ENCODE data around the gene FAM107B. TPM values are rescaled to one million over a fixed set of nuclear protein-coding genes. Genes with fewer than 3 reads are reported as not detected.

The FAM107B gene
- polyA plus RNA-seq, 3 donors = 80.1 to 108 (median 96.5) TPM

DNA sequence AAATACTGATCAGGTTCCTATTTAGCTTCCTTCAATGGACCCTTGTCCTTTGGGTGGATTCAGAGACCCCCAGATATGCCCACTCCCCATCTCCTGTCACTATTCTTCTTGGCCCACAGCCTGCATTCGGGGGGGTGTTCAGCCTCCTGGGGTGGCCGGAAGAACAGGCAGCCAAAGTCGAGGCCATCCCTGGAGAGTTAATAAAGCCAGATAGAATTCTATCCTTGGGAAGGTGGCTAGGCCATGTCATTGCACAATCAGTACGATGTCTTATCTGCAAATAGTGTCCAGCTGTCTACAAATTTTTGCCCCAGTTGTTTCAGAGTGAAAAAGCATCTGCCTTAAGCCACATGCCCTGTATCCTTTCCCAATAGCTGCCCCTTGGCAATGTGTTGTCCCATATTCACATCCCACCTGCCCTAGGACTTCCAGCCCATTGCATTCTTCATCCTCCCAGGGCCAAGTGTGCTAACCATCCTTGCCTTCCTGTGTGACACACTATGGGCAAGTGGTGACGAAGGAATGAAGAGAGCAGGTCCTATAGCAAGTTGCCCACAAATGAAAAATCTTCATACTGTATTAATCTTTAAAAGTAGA lies 9.9 kb upstream of the FAM107B start:
- DNase-seq = no peak

DNA sequence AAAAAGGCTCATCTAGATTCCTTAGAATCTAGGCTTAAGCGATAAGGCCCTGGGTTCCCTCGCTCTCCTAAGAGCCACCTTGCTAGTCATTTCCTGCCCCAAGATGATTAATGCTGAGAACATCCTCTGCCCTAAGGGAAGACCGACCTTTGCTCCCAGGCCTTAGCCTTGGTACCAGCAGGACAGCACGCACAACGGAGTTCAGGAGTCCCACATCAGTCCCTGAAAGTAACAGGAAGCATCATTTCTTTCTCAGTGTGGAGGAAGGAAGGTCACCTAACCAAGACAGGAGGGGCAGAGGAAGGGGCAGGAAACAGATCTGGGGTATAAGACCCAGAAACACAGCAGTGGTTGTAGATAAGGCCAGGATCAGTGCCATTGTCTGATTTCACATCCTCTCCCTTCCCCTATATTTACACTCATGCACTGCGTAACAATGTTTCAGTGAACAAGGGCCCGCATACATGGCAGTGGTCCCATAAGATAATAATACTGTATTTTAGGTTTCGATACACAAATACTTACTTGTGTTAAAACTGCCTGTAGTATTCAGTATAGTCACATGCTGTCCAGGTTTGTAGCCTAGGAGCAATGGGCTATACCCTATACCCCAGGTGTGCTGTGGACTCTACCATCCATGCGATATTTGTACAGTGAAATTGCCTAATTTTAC lies 8.1 kb upstream of the FAM107B start:
- peak; percentile 7 for DNase-seq

DNA sequence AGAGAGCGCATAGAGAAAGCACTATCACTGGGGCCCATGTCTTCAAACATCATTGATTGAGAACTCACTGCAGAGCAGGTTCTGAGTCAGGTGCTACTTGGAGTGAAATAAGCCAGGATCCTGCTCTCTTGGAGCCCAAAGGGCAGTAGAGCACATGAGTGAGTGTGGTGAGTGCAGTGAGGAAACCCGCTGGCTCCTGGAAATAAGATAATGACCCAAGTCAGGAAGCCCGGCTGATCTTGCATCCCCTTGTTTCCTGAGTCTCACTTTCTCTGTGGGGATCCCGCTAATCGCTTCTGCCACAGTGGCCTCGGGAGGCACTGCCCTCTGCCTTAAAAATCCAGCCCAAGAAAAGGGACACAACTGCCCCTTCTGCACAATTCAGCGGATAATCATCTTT lies 7.1 kb upstream of the FAM107B start:
- DNase-seq = no peak

DNA sequence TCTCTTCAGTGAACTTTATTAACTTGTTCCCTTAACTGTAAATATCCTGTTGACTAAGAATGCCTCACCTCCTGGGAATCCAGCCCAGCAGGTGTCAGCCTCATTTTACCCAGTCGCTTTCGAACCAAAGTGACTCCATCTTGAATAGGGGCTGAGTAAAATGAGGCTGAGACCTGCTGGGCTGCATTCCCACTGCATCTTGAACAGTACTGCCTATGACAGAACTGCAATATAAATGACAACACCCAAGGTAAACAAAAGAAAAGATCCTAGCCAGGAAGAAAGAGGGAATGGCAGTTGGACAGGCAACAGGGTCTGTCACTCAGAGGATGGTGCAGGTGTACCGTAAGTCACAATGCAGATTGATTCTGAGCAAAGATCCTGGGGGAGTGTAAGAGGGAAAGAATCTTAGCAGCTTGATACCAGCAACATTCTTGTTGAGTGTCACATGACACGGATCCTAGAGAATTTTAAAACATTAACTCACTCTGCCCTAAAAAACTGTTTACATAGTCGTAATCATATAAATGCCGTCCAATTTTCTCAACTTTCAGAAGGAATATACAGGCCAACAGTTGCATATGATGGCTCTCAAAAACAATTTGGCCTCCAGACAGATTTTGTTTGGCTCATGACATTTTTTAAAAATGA lies 4.4 kb upstream of the FAM107B start:
- DNase-seq = no peak

DNA sequence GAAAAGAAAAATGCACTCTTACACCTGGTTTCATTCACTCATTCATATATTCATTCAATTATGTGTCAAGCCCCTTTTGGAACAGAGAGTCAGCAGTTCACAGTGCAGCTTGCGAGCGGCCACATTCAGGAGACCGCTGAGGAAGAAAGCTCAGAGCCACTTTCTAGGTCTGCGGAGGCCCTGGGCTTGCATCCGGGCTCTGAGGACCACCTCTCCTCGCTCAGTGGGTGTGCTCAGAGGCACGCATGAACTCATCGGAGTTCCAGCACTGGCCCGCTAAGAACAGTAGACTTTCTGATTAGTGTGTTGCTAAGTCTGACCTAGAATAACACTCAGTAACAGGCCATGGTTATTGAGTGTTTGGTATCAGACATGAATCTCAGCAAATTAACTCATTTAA lies 1.8 kb upstream of the FAM107B start:
- no peak for DNase-seq

DNA sequence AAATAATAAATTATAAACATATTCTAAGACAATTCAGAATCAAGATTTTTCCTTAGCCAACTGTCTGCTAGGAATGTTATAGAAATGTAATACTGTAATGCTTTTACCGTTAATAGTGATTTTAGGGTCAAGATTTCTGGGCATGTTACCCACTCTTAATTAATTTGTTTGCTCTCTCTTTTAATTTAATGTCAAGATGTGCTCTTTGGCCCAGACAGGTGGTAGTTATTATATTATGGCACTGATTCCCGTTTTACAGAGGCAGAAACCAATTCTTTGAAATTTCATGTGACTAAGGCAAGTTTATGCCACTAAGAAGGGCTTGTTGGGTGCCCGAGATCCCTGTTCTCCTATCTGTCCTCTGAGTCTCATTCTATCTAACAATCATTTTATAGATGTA lies 959 bp upstream of the FAM107B start:
- DNase-seq = no peak

DNA sequence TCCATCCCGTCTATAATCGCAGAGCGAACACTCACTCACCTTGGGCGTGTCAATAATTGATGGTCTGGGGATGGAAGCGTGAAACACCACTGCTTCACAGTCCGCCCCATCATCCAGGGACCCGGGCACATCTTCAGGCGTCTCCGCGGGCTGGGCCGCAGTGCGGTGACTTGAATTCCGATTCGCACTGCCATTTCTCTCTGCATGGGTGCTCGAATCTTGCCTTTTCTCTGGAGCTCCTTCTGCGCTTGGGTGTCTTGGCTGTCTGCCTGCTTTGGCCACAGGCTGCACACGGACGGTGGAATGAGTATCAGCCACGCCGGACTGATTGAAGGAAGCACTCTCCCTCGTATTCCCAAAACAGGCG lies 500 bp downstream of the FAM107B start:
- no peak for DNase-seq

DNA sequence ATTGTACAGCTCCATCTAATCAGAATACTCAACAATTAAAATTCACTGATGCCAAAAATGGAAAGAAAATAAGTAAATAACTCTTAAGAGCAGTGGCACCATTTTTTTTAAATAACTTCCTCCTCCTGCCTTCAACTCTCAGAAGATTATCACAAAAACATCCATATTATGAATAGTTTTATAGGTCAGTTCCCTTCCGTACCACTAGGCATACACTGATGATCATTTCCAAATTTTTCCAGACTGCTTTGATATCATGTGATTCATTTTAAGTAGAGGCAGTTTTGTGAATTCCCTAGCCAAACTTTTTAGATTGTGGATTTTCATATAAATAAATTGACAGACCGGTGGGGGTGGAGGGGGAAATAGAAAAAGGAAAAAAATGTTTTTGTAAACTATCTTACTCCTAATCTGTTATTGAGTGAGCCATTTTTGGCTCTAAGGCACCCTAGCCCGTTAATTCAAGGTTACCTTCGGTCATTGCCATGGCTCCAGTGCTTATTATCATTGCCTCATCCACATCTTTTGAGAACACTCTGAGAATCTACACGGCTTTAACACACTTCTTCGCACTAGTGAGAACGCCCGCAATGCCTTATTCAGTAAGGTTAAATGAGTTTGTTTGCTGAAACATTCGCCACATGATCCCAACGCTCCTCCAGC lies 1.0 kb downstream of the FAM107B start:
- DNase-seq = no peak

DNA sequence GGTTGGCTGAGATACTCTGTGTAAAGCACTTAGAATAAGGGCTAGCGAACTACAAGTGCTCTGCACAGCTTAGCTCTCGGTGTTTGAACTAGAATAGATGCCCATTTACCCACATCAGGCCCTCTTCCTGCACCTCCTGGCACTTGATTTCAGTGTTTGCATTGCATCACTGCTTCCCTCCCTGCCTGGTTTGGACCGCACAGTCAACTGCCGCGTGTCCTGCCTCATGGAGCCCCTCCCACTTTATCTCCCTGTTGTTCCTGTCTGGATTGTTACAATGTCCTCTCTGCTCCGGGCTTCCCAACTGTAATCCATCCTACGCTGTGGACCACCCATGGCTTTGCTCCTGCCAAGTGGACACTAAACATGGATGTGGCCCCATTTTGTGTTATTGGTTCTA lies 2.3 kb downstream of the FAM107B start:
- no peak for DNase-seq

DNA sequence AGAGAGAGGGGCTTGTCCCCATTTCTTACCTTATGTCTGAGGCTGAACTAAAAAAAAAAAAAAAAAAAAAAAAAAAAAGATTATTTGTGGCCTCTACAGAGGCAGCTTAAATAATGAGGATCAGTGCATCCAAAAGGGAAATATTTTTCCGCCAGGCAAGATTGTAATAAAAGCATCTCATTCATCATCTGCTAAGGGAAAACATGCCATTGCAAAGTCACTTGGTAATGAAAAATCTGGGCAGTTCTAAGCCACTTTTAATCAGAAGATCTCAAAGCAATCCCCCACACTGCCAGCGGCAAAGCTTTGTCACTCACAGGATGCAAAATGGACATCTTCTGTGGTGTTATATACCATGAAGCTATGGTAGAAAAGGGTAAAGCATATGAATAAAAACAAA lies 3.8 kb downstream of the FAM107B start:
- no peak for DNase-seq

DNA sequence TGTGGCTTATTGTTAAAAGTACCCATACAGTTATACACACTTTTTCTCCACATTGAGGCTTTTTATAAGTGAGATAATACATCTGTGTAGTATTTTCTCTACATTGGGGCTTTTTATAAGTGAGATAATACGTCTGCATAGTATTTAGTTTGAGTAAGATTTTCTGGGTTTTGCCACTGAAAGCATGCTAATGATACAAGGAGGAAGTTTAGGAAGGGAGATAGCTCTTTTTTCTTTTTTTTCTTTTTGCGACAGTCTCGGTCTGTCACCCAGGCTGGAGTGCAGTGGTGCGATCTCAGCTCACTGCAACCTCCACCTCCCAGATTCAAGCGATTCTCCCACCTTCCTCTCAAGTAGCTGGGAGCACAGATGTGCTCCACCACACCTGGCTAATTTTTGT lies 13.3 kb downstream of the FAM107B start:
- DNase-seq = no peak

DNA sequence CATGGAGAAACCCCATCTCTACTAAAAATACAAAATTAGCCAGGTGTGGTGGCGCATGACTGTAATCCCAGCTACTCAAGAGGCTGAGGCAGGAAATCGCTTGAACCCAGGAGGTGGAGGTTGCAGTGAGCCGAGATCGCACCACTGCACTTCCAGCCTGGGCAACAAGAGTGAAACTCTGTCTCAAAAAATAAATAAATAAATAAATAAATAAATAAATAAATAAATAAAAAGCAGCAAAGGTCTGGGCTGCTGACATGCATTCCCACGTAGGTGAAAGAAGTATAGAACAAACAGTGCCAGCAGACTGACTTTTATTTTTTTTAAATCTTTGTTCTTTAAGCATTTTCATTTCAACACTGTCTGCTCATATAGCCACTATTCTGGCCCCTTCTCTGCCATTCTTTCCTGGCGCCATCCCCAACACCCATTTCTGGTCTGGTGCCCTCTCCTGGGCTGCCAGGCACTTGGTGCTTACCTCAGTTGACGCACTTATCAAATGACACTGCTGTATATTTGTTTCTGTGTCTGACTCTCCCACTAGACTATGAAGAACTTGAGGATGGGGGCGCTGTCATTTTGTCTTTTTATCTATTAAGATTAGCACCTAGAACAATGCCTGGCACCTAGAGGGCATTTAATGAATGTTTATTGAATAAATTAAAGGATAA lies 15.6 kb downstream of the FAM107B start:
- DNase-seq = no peak

DNA sequence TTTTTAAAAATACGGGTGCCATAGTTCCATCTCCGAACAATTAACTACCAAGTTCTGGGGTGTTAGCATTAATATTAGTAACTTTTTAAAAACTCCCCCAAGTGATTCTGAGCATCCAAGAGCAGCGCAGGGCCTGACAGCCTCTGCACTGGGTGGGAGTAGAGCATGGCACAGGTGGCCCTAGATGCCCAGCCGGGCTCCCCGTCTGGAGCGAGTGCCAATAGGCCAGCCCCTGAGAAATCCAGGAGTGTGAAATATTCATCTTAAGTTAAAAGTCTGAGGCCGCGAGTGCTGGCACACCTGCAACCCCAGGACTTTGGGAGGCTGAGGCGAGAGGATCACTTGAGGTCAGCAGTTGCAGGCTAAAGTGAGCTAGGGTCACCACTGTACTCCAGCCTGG lies 16.2 kb downstream of the FAM107B start:
- no peak for DNase-seq

DNA sequence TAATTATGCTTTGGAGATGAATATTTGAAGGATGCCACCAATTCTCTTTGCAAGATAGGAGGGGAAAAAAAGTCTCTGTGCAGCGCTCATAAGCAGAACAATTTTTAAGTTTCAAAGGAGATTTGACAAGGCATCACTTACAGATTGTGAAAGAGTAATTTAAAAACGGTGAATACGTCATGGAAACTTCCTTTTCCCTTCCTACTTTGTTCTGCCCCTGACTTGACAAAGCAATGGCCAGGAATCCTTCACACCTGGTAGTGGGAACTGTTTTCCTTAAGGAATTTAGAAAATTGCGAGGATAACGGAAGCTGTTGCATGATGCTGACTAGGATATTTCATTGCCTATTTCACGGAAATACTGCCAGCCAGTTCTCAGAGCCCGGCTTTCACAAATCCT lies 16.7 kb downstream of the FAM107B start:
- no peak for DNase-seq

DNA sequence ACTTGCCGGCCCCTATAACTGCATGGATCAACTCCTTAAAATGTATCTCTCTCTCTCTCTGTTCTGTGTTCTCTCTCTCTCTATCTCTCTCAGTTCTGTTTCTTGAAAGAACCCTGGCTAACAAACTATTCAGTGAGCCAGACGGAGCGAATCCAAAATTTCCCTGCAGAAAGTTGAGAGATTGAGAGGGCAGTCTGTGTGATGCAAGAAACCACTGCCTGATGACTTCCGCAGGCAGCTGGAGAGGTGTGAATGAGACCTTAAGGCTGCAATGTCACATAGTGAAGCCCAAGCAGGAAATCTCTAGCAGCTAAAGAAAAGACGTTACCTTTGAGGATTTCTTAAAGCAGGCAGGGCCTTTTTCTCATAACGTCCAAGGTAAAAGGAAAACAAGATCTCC lies 17.3 kb downstream of the FAM107B start:
- DNase-seq = no peak

DNA sequence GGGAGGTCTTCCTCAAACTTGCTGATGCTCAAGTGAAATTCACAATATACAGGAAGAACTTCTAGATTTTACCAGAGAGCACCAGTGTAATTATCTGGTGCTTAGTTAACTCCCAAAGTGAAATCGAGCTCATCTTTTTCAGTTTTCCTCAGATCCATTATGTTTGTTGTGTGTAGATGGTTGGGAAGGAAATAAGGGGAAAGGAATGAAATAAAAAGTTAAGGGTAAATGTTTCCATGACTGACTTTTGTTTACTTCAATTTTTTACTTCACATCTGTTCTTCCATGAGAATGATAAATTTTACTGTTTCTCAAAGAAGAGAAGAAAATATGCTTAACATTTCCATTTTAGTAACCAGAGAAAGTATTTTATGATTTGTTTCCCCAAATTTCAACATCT lies 21.3 kb downstream of the FAM107B start:
- no peak for DNase-seq

DNA sequence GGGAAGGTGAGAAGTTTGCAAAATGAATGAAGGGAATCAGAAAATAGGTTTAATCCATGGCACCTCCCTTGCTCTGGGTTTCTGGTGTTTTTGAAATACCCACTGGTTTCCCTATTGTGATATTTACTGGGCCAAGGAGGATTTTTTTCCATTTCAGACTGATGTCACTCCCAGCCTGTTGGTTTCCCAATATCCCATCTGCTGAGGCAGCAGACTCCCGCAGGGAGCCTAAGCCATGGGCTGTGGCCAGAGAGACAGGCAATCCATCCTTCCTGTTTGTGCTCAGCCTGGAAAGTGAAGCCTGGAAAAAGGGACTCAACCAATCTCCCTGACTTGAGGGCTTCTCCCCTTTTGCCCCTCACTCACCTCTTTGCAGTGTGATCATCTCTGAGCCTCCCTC lies 22.8 kb downstream of the FAM107B start:
- no peak for DNase-seq

DNA sequence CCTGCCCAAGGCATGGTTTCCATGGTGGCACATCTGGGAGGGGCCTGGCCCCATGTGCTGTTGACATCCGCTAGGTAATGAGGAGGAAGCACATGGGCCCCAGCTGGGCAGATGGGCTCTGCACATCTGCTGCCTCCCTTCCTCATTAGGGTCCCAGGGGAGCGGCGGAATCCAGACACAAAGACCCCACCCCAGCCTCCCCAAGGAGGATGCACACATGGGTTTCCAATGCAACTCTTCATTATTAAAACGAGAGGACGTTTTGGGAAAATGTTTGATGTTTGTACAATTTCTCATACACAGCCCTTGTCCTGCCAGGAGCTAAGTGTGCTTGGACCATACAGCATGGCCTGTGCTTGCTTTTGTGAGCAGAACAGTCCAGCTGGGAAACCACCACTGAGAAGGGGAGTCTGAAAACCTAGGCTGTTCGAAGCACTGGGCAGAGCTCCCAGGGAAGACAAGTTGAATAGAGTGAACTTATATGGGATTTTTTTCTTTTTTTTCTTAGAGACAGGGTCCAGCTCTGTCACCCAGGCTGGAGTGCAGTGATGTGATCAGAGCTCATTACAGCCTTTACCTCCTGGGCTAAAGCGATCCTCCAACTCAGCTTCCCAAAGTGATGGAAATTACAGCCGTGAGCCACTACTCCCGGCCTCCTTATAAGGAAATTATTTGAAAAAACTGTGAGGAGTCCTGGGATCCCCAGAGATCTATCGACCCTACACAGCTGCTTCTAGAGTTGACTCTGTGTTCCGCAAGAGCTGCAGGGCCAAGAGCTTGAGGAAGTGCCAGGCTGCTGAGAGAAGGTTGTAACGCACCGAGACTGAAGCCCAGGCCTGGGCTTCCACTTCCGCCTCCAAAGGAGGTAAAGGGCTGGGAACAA lies 23.4 kb downstream of the FAM107B start:
- no peak for DNase-seq

DNA sequence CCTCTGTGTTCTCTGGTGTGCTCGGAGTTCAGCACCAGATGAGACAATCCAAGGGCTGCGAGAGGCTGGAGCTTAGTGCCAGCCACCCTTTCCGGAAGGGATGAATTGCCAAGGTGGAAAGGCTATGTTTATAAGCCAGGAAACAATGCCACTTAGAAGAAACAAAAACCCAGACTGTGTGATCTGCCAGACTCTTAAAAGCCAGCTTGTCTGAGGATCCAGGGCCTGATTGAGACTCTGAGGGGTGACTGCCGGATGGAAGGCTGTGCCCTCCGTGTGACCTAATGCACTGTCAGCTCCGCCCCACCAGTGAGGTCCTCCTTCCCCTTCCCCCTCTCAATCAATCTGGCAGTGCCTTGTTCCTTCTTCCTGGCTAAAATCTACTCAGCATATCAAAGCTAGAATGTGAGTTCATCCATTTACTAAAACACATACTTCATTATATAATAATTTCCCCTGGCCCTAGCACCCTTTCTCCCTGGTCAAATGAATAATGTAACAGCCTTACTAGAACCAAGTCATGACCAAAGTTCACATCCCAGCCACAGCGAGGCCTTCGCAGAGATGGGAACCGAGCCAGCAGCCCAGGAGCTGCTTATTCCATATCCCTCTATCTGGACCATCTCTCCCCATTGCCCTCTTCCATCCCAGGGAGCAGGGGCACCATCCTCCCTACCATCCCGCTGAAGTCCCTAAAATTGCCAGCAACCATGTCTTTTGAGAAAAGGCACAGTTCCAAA lies 25.5 kb downstream of the FAM107B start:
- no peak for DNase-seq

DNA sequence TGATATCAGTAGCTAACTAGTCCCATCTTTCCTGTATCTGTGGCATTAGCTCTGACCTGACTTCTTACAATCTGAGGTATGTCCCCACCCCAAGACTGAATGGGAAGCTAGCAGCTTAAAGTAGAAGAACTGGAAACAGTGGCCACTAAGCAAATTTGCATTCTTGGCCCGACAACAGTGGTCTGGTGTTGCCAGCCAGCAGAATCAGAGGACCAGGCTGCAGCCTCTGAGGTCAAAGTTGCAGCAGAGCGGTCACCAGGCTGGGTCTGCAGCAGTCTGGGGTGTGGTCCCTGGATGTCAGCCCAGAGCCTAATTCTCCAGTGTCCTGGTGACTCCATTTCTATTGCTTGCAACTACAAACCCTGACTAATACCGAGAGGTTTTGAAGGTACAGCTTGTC lies 26.3 kb downstream of the FAM107B start:
- DNase-seq = no peak

DNA sequence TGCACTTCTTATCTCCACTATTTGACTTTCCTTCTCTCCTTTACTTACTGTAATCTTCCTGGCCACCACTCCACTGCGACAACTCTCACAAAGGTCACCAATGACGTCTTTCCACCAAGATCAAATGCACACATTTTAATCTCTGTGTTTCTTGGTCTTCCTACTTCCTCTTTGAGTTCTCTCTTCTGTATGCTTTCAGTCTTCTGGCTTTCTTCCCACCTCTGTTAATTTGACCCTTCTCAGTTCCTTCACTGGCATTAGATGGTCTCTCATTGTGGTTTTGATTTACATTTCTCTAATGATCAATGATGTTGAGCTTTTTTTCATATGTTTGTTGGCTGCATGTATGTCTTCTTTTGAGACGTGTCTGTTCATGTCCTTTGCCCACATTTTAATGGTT lies 31.9 kb downstream of the FAM107B start:
- no peak for DNase-seq

Data from renal pelvis (tissue), 4 donors.